Stimulated activated CD8-positive, alpha-beta memory T cell treated with anti-CD3 and anti-CD28 coated beads, Interleukin-7, amount 100 ng/mL, for 1 hour (primary cell): ENCODE data around the gene STAM2.
"Not testable (repeated sequence)": the region's sequence is repeated elsewhere in the genome, so short reads cannot be mapped to it uniquely, and the experiment has no call there.

Experiments used
- DNase-seq, 2 donors: peaks; one replicate each; pipeline ENCODE4 v3.0.0-alpha.2; 2020; ENCODE audit warnings: low read depth in 2 of 2

Gene STAM2

DNA sequence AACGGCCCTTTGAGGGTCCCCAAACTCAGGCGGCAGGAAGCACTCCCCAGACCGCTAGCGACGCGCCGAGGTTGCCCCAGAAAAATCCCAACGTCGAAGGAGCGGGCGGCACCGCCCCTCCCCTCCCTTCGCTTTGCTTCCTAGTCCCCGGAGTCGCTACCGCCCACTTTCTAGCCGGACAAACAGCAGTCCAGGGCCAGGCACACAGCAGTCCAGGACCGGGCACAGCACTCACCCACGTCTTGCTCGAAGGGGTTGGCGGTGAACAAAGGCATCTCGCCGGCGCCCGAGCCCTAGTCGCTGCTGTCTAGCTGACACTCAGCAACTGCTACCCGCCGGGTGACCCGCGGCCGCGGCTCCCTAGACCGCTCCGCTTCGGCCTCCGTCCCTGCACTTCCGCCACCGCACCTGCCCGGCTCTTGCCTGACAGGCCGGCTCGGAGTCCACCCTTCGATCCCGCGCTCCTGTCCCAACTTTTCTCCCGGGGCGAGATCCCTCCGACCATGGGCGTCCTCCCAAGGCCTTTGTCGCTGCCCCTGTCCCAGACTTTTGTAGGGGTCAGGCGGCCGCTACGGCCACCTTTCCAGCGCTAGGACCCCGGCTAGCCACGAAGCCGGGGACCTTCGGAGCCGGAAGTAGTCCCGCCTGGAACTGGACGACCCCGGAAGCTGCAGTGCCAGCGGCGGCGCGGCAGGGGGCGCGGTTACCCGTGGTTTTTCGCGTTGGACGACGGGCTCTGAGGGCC is at the start of gene STAM2:
Gene STAM2 (minus strand): TSS at position 396 of the 745 bp plus-strand sequence. CDS start 121 bp downstream, at position 275.
- peak; percentile 89 to 93 for DNase-seq

GRCh38 chr2:152223977-152224376 is 48.4 kb upstream of the STAM2 start:
- DNase-seq, result no peak

GRCh38 chr2:152222975-152223637 is 47.5 kb upstream of the STAM2 start:
- DNase-seq, result no peak

DNA sequence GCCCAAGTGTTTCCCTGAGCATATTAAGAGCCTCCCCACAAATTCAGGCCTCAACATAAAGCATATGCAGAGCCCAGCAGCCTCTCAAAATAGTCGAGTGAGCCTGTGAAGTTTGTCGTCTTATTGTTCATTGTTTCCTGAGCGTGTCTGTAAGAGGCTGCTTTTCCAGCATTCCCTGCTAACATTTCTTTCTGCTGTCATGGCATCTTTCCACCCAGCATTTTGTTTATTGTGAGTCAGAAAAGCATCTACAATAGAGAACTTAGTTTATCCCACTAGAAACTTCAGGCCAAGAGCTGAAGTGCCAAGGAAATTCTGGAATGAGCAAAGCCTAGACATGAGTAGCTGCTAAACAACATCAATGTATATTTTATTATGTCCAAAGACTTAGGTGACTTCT is 46.3 kb upstream of the STAM2 start:
- no peak for DNase-seq

- no peak for DNase-seq
Observed at GRCh38 chr2:152219077-152219828, 43.7 kb upstream of the STAM2 start.

DNA sequence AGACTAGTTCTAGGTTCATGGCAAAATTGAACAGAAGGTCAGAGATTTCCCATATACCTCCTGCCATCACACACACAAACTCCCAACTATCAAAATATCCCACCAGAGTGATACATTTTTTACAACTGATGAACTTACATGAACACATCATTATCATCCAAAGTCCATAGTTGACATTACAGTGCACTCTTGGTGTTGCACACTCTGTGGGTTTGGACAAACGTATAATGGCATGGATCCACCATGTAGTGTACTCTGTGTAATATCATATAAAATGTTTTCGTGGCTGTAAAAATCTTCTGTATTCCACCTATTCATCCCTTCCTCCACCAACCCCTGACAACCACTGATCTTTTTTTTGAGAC is 25.9 kb upstream of the STAM2 start:
- DNase-seq, result no peak

- DNase-seq, result no peak
Observed at GRCh38 chr2:152200565-152201465, 25.3 kb upstream of the STAM2 start.

DNA sequence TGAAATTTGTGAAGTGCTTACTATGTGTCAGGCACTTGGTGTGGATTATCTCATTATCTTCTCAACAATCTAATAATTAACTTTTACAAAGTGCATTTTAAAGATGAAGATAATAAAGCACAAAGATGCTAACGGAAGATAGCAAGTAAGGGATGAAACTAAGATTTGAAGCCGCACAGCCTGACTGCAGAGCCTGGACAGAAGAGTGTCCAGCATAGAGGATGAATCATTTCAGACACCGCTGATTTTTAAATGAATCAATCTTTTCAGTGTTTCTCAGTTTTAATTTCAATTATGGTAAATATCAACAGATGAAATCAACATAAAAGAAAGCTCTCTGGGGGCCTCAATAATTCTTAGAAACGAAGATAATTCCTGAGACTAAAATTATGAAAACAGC is 24.5 kb upstream of the STAM2 start:
- DNase-seq, result no peak

DNA sequence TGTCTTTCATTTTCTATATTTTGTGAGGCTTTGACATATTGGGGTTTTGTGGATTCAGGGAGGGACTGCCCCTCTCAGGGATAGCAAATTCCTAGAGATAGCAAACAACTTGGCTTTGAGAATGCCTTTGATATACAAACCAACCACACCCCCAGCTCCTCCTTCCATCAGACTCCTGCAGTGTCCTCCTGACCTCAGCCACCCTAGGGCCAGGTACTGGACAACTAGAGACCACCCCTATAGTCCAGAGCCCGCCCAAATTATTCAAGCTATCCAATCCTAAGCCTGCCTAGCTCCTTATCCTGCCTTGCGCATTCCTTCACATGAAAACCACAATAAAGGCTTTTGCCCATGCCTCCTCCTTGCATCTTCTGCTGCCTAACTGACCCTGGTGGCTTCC is 22.9 kb upstream of the STAM2 start:
- no peak for DNase-seq

DNA sequence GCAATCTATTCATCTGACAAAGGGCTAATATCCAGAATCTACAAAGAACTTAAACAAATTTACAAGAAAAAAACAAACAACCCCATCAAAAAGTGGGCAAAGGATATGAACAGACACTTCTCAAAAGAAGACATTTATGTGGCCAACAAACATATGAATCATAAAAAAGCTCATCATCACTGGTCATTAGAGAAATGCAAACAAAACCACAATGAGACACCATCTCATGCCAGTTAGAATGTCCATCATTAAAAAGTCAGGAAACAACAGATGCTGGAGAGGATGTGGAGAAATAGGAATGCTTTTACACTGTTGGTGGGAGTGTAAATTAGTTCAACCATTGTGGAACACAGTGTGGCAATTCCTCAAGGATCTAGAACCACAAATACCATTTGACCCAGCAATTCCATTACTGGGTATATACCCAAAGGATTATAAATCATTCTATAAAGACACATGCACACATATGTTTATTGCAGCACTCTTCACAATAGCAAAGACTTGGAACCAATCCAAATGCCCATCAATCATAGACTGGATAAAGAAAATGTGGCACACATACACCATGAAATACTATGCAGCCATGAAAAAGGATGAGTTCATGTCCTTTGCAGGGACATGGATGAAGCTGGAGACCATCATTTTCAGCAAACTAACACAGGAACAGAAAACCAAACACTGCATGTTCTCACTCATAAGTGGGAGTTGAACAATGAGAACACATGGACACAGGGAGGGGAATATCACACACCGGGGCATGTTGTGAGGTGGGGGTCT is 22.1 kb upstream of the STAM2 start:
- DNase-seq, result not testable (repeated sequence)

- DNase-seq, result no peak
Observed at GRCh38 chr2:152189622-152190495, 14.3 kb upstream of the STAM2 start.

DNA sequence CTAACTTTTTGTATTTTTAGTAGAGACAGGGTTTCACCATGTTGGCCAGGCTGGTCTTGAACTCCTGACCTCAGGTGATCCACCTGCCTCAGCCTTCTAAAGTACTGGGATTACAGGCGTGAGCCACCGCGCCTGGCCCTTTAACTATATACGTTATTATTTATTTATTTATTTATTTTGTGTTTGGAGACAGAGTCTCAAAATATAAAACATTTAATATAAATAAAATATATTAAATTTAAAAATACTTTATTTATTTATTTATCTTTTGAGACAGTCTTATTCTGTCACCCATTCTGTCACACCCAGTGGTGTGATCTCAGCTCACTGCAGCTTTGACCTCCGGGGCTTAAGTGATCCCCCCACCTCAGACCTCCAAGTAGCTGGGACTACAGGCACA is 11.2 kb upstream of the STAM2 start:
- not testable (repeated sequence) for DNase-seq

DNA sequence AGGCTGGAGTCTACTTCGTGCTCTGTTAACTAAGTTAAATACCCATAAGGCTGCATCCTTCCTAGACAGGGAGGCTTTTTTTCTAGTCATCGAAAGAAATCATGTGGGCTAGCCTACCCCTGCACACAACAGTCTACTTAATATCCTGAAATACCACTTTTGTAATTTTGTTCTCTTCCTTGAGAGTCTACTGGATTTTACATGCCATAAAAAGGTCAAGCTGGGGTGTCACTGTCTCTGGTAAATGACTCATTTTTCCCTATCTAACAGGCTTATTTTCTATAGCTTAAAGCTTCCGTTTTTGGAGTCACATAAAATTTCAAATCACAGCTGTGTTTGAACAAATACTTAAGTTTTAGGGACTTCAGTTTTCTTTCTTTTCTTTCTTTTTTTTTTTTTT is 10.7 kb upstream of the STAM2 start:
- no peak for DNase-seq

- no peak for DNase-seq
Observed at GRCh38 chr2:152183401-152184073, 8.0 kb upstream of the STAM2 start.

GRCh38 chr2:152177667-152178066 is 2.1 kb upstream of the STAM2 start:
- DNase-seq, result not testable (repeated sequence)

- DNase-seq, result no peak
Observed at GRCh38 chr2:152176113-152176714, 651 bp upstream of the STAM2 start.

DNA sequence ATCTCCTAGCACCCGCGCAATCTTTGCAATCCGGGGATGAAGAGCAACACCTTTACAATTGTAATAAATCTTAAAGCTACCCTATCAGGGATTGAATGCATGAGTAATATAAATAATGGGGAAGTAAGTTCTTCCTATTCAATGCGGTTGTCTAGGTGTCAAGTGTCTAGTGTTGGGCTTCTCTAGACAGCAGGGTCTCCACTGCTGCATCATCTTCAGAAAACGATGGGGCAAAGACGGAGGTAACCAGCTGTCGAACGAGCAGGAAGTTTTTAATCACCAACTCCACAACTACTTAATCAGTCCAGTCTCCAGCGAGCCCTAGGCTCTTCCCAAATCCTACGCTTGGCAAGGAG is 573 bp downstream of the STAM2 start:
- DNase-seq, result no peak

GRCh38 chr2:152174574-152174973 is 989 bp downstream of the STAM2 start:
- DNase-seq, result no peak

GRCh38 chr2:152173831-152174230 is 1.7 kb downstream of the STAM2 start:
- no peak for DNase-seq
